CD4-positive, alpha-beta T cell treated with Interleukin-6 at 100 ng/mL for 8 hours (primary cell): ENCODE data around the gene TLK2.
"Not testable (repeated sequence)": the region's sequence is repeated elsewhere in the genome, so short reads cannot be mapped to it uniquely, and the experiment has no call there.

Experiments
- DNase-seq: peaks from one replicate; pipeline ENCODE4 v3.0.0-alpha.2; 2020; ENCODE audit warnings: mixed read lengths, low spot score

TLK2 gene

DNA sequence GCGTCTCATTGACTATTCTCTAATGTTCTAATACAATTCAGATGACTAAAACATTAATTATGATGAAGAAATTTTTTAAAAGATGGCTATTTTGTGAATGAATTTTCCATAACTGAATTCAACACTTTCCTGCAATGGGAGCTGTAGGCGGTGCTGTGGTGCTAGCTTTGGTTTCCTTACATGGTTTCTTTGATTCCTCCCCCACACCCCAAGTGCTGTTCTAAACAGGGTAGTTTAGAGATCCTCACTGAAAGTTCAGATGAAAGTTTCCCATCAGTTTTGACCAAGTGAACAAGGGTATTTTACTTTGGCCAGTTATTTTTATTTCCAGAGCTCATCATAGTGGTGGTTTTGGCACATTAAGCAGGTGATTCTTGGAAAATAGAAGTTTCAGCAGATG lies 122.8 kb downstream of the TLK2 start:
- DNase-seq: no peak

DNA sequence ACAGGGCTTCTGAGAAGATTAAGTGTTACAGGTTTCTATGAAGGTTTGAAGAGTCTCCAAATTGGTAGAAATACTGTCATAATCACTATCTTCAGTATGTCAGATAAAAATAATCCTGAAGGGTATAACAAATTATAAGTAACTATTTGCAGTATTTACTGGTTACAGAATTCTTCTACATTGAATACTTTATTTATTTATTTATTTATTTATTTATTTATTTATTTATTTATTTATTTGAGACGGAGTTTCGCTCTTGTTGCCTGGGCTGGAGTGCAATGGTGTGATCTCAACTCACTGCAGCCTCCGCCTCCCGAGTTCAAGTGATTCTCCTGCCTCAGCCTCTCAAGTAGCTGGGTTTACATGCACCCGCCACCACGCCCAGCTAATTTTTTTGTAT lies 125.2 kb downstream of the TLK2 start:
- not testable (repeated sequence) for DNase-seq

- no peak for DNase-seq
Observed at GRCh38 chr17:62605588-62605987, 127.0 kb downstream of the TLK2 start.

- no peak for DNase-seq
Observed at GRCh38 chr17:62611292-62611691, 132.7 kb downstream of the TLK2 start.

- DNase-seq: no peak
Observed at GRCh38 chr17:62611728-62612127, 133.1 kb downstream of the TLK2 start.

DNA sequence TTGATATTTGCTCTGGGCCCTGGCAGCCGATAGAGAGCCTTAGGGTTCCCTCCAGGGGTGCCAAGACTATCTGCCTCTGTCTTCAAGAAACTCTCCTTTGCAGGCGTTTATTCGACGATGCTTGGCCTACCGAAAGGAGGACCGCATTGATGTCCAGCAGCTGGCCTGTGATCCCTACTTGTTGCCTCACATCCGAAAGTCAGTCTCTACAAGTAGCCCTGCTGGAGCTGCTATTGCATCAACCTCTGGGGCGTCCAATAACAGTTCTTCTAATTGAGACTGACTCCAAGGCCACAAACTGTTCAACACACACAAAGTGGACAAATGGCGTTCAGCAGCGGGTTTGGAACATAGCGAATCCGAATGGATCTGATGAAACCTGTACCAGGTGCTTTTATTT lies 133.7 kb downstream of the TLK2 start:
- not testable (repeated sequence) for DNase-seq

DNA sequence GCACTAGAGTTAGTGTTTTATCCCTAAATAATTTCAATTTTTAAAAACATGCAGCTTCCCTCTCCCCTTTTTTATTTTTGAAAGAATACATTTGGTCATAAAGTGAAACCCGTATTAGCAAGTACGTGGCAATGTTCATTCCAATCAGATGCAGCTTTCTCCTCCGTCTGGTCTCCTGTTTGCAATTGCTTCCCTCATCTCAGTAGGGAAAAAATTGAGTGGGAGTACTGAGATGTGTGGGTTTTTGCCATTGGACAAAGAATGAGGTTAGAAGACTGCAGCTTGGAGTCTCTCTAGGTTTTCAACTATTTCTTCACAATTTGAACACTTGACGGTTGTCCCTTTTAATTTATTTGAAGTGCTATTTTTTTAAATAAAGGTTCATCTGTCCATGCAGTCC lies 134.5 kb downstream of the TLK2 start:
- not testable (repeated sequence) for DNase-seq

DNA sequence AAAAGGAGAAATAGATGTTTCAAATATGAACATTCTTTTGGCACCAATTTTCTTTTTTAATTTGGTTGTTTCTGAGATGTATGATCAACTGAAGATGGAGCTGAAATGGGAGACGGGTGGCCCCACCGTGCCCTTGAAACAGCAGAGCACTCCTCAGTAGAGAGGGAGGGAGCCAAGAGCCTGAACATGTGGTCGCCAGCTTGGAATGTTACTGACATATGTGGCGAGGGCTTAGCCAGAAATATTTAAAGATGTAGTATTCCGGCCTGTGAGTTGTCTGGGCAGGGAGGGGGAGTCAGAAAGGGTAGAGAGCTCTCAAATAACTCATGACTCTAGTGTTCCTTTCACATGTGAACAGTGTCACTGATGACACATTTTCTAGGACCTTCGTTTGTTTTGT lies 135.5 kb downstream of the TLK2 start:
- DNase-seq: no peak

- no peak for DNase-seq
Observed at GRCh38 chr17:62615503-62615902, 136.9 kb downstream of the TLK2 start.

GRCh38 chr17:62616993-62617893 lies 138.6 kb downstream of the TLK2 start:
- DNase-seq: no peak

- DNase-seq: no peak
Observed at GRCh38 chr17:62617894-62618472, 139.4 kb downstream of the TLK2 start.

- no peak for DNase-seq
Observed at GRCh38 chr17:62618647-62619416, 140.2 kb downstream of the TLK2 start.

GRCh38 chr17:62619417-62620155 lies 141.0 kb downstream of the TLK2 start:
- DNase-seq: no peak

DNA sequence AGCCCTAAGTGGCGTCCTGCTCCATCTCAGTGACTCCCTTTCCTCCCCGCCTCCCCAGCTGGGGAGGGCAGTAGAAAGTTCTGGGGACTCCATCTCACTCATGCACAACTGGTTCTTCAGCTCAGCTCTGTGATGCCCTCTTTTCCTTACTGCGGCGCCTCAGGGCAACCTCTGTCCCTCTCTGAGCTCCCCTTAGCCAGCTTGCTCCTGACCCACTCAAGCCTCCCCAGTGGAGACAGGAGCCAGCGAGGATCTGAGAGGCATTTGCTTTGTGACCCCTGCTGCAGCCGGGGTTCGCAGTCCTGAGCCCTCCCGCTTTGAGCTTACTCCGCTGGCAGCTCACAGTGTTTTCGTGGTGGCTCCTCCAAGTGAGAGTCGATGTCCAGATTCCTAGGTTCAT lies 142.6 kb downstream of the TLK2 start:
- DNase-seq: no peak

- DNase-seq: no peak
Observed at GRCh38 chr17:62625184-62625869, 146.7 kb downstream of the TLK2 start.

GRCh38 chr17:62625870-62626200 lies 147.2 kb downstream of the TLK2 start:
- DNase-seq: no peak

DNA sequence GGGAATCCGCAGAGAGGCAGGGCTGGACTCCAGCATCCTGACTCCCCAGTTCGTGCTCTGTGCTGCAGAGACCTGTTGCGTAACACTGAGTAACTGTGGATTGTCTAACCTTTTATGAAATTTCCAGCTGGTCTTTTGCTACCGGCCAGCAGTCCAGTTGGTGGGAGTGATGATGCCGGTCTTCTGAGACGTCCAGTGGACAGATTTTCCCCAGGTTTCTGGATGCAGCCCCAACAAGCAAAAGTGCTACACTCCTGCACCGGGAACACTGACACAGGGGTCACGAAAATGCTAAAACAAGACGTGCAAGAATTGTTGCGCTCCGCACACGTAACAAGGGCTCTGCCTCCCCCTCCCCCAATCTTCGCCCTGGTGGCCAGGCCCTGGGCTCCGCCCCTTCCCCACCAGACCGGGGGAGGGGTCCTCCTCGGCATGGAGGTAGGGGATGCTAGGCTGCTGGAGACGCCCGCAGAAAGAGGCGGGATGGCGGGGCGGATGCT lies 148.1 kb downstream of the TLK2 start:
- DNase-seq: no peak

DNA sequence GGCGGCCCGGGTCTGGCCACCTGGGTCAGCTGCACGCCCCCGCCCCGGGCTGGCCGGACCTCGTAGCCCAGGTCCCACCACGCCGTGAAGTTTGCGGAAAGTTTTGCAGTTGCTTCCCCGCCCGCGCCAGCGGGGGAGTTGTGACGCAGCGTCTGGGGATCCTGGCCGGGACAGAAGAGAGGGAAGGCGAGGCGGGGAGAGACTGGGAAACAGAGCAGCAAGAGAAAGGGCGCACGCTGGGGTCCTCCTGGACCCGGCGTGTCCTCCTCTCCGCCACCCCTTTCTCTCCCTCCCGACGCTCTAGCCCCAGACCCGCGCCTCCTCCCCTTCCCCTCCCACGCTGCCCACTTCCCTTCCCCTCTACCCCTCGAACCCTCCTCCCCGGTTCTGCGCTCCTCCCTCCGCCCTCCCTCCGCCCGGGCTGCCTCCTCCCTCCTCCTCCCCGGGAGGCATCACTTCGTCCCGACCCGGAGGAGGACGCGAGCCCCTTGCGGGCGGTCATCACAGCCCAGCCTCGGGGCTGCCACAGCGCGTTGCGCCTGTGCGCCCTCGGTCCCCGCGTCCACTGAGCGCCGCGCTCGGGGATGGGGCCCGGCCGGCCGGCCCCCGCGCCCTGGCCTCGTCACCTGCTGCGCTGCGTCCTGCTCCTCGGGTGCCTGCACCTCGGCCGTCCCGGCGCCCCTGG lies 148.7 kb downstream of the TLK2 start, which contains the start of gene MRC2:
TSS of gene MRC2 (plus strand) at position 452 of the 685 bp plus-strand sequence. CDS start at position 585, 133 bp downstream.
- peak; percentile 24 for DNase-seq

GRCh38 chr17:62627904-62628633 lies 149.4 kb downstream of the TLK2 start:
- no peak for DNase-seq
